ENCODE data around the gene PIR. TPM values are rescaled to one million over a fixed set of nuclear protein-coding genes. Genes with fewer than 3 reads are reported as not detected.
A peak's percentile ranks its signal among the peaks of the same experiment; 100 is the strongest.

The PIR gene
- total RNA-seq, 1 experiment from 2014 or later = 17.1 TPM

DNA sequence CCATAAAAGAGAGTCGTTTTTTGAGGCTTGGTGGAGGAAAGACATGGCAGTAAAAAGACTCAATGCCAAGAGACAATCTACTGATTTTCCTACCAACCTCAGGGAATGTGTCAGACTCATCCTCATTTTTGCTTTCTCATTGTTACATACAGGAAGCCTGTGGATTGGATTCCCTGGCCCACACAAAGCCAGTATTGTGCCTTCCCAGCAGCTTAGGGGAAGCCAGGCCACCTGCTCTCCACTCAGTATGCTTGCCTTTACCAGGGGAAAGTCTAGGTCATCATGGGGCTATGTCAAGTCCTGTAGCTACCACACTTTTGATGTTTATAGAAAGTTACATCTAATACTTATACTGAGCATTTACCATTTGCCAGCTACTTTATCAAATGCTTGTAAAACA lies 18.4 kb upstream of the PIR start:
- peak; percentile 51; the same call in 1 of the 2 replicates for ATAC-seq
- POLR2A ChIA-PET = no interaction called here

GRCh38 chrX:15509845-15510244 lies 16.7 kb upstream of the PIR start:
- Mint-ChIP-seq H3K4me1 (peaks cover 3% of the 10 kb centered on the region), H3K4me3 (no peak overlapping the region), H3K9me3 (no peaks in the 10 kb centered on the region), H3K36me3 (no peaks in the 10 kb centered on the region), H3K27me3 (ENCODE audit: low read depth) (no peaks in the 10 kb centered on the region), H3K27ac (no peak overlapping the region)
- no peak for DNase-seq (ENCODE audit: low spot score)
- ChIA-PET POLR2A (no interaction called here), CTCF (no interaction called here)
- ATAC-seq = no peak
- no peak for TF ChIP-seq FOXK1 (CRISPR knock-in tag; IDR thresholded peaks at IDR 0.05)
- TF ChIP-seq ESRRA (CRISPR knock-in tag; IDR thresholded peaks at IDR 0.05; ENCODE audit: borderline replicate concordance) = no peak
- no peak for TF ChIP-seq NR2C2 (CRISPR knock-in tag; IDR thresholded peaks at IDR 0.05)
- TF ChIP-seq, protein P1, sequence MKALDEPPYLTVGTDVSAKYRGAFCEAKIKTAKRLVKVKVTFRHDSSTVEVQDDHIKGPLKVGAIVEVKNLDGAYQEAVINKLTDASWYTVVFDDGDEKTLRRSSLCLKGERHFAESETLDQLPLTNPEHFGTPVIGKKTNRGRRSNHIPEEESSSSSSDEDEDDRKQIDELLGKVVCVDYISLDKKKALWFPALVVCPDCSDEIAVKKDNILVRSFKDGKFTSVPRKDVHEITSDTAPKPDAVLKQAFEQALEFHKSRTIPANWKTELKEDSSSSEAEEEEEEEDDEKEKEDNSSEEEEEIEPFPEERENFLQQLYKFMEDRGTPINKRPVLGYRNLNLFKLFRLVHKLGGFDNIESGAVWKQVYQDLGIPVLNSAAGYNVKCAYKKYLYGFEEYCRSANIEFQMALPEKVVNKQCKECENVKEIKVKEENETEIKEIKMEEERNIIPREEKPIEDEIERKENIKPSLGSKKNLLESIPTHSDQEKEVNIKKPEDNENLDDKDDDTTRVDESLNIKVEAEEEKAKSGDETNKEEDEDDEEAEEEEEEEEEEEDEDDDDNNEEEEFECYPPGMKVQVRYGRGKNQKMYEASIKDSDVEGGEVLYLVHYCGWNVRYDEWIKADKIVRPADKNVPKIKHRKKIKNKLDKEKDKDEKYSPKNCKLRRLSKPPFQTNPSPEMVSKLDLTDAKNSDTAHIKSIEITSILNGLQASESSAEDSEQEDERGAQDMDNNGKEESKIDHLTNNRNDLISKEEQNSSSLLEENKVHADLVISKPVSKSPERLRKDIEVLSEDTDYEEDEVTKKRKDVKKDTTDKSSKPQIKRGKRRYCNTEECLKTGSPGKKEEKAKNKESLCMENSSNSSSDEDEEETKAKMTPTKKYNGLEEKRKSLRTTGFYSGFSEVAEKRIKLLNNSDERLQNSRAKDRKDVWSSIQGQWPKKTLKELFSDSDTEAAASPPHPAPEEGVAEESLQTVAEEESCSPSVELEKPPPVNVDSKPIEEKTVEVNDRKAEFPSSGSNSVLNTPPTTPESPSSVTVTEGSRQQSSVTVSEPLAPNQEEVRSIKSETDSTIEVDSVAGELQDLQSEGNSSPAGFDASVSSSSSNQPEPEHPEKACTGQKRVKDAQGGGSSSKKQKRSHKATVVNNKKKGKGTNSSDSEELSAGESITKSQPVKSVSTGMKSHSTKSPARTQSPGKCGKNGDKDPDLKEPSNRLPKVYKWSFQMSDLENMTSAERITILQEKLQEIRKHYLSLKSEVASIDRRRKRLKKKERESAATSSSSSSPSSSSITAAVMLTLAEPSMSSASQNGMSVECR (CRISPR knock-in tag; IDR thresholded peaks at IDR 0.05; ENCODE audit: borderline replicate concordance) = no peak
- TF ChIP-seq AR (CRISPR knock-in tag; IDR thresholded peaks at IDR 0.05) = no peak
- no peak for TF ChIP-seq CREM (CRISPR knock-in tag; IDR thresholded peaks at IDR 0.05)
- TF ChIP-seq NR1H2 (CRISPR knock-in tag; IDR thresholded peaks at IDR 0.05) = no peak
- TF ChIP-seq TEAD1 (CRISPR knock-in tag; IDR thresholded peaks at IDR 0.05) = no peak
- TF ChIP-seq, protein P2, sequence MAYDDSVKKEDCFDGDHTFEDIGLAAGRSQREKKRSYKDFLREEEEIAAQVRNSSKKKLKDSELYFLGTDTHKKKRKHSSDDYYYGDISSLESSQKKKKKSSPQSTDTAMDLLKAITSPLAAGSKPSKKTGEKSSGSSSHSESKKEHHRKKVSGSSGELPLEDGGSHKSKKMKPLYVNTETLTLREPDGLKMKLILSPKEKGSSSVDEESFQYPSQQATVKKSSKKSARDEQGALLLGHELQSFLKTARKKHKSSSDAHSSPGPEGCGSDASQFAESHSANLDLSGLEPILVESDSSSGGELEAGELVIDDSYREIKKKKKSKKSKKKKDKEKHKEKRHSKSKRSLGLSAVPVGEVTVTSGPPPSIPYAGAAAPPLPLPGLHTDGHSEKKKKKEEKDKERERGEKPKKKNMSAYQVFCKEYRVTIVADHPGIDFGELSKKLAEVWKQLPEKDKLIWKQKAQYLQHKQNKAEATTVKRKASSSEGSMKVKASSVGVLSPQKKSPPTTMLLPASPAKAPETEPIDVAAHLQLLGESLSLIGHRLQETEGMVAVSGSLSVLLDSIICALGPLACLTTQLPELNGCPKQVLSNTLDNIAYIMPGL (CRISPR knock-in tag; IDR thresholded peaks at IDR 0.05) = no peak
- no peak for TF ChIP-seq KAT7 (CRISPR knock-in tag; IDR thresholded peaks at IDR 0.05; ENCODE audit: borderline replicate concordance)
- TF ChIP-seq MLX (CRISPR knock-in tag; IDR thresholded peaks at IDR 0.05) = no peak
- TF ChIP-seq PREB (CRISPR knock-in tag; IDR thresholded peaks at IDR 0.05; ENCODE audit: borderline replicate concordance) = no peak
- no peak for TF ChIP-seq TEAD4 (CRISPR knock-in tag; IDR thresholded peaks at IDR 0.05)
- no peak for TF ChIP-seq ZNF263 (CRISPR knock-in tag; IDR thresholded peaks at IDR 0.05; ENCODE audit: low read depth)
- TF ChIP-seq ZNF317 (CRISPR knock-in tag; IDR thresholded peaks at IDR 0.05; ENCODE audit: borderline replicate concordance, low read depth) = no peak

More for the DNA sequence above, 18.4 kb upstream of the PIR start:
- no peaks in the 10 kb centered on the region for H3K36me3 Mint-ChIP-seq
- no peaks in the 10 kb centered on the region for H3K9me3 Mint-ChIP-seq
- H3K4me3 Mint-ChIP-seq = no peak overlapping the region
- no peak overlapping the region for H3K27ac Mint-ChIP-seq
- H3K27me3 Mint-ChIP-seq (ENCODE audit: low read depth) = no peaks in the 10 kb centered on the region
- TF ChIP-seq TP53 (CRISPR knock-in tag; IDR thresholded peaks at IDR 0.05) = no peak
- no peak for TF ChIP-seq SOX15 (CRISPR knock-in tag; IDR thresholded peaks at IDR 0.05)
- no peak for TF ChIP-seq TEAD4 (CRISPR knock-in tag; IDR thresholded peaks at IDR 0.05)
- TF ChIP-seq ZNF232 (CRISPR knock-in tag; IDR thresholded peaks at IDR 0.05) = no peak
- no peak for TF ChIP-seq ZNF423 (CRISPR knock-in tag; IDR thresholded peaks at IDR 0.05)
- no peak for TF ChIP-seq NR3C1 (CRISPR knock-in tag; conservative IDR thresholded peaks at IDR 0.05; ENCODE audit: low read depth)
- no peak for TF ChIP-seq SMAD3 (CRISPR knock-in tag; IDR thresholded peaks at IDR 0.05; ENCODE audit: borderline replicate concordance)
- TF ChIP-seq, protein P2 (CRISPR knock-in tag; IDR thresholded peaks at IDR 0.05) = no peak
- TF ChIP-seq ZNF219 (CRISPR knock-in tag; IDR thresholded peaks at IDR 0.05; ENCODE audit: borderline replicate concordance) = no peak
- TF ChIP-seq ZBTB43 (CRISPR knock-in tag; IDR thresholded peaks at IDR 0.05) = no peak
- CTCF ChIA-PET = no interaction called here
- 0 out of 2 replicates have a peak, but pooled peaks cover 2% of the 10 kb centered on the region for H3K4me1 Mint-ChIP-seq
- no peak for DNase-seq (ENCODE audit: low spot score)

Data from WTC11 (cell line).